ENCODE measurements around the gene RTN1. TPM values are rescaled to one million over a fixed set of nuclear protein-coding genes. Genes with fewer than 3 reads are reported as not detected.

Gene RTN1
- total and polyA plus RNA-seq, 2 donors (not counting 1 experiment from before 2014, with no cell fraction given) = 0.34 TPM; not detected in 1

GRCh38 chr14:59785629-59786028, 84.9 kb downstream of the RTN1 start:
- no peak overlapping the region for H3K27ac ChIP-seq (ENCODE audit: low read length in 2 of 2)
- ChIA-PET POLR2A (no interaction called here), CTCF (no interaction called here)
- no peaks in the 10 kb centered on the region for H3K79me2 ChIP-seq (ENCODE audit: control insufficient read depth, insufficient read depth, low read length)
- TF ChIP-seq EZH2 (IDR thresholded peaks at IDR 0.05; ENCODE audit: borderline replicate concordance, insufficient read depth, low read depth, low read length, poor library complexity, severe bottlenecking) (no peak), CTCF (IDR thresholded peaks at IDR 0.05) (no peak)
- no peaks in the 10 kb centered on the region for H3K27me3 Mint-ChIP-seq
- H3K4me1 ChIP-seq (ENCODE audit: control insufficient read depth in 2 of 2, insufficient read depth in 2 of 2, low read length in 2 of 2) = no peaks in the 10 kb centered on the region
- no peak overlapping the region for H3K4me3 Mint-ChIP-seq
- H4K20me1 ChIP-seq (ENCODE audit: control insufficient read depth, insufficient read depth, low read length, poor library complexity, severe bottlenecking) = no peaks in the 10 kb centered on the region
- no peak overlapping the region for H3K9ac ChIP-seq (ENCODE audit: low read length)
- no peaks in the 10 kb centered on the region for H3K9me3 Mint-ChIP-seq (ENCODE audit: insufficient read depth)
- no peaks in the 10 kb centered on the region for H3K36me3 ChIP-seq (replicated peaks in 1 of 2; ENCODE audit: control extremely low read depth in 1 of 2, control insufficient read depth in 1 of 2, extremely low read depth in 1 of 2, insufficient read depth in 2 of 2, low read length in 1 of 2)
- H3K4me1 Mint-ChIP-seq = no peaks in the 10 kb centered on the region
- intact Hi-C loops (cut with micrococcal nuclease) = no loop called here
- ATAC-seq (ENCODE audit: low read depth) (no peak), DNase-seq (no peak)
- H3K27me3 ChIP-seq (replicated peaks in 1 of 4; ENCODE audit: control extremely low read depth in 1 of 4, control insufficient read depth in 3 of 4, insufficient read depth in 4 of 4, low read length in 3 of 4) = no peaks in the 10 kb centered on the region
- no peak overlapping the region for H2AFZ ChIP-seq (ENCODE audit: insufficient read depth, low read depth, low read length, poor library complexity, severe bottlenecking)
- no peak overlapping the region for H3K4me2 ChIP-seq (replicated peaks; ENCODE audit: low read depth, low read length, poor library complexity, severe bottlenecking)
- no peak overlapping the region for H3K4me3 ChIP-seq (ENCODE audit: control extremely low read depth in 1 of 5, extremely low read depth in 1 of 5, insufficient read depth in 1 of 5, low read depth in 2 of 5, low read length in 4 of 5)
- H3K9me3 ChIP-seq (ENCODE audit: control extremely low read depth in 1 of 3, control insufficient read depth in 2 of 3, insufficient read depth in 1 of 3, low read length in 2 of 3) = no peaks in the 10 kb centered on the region
- no peak overlapping the region for H3K27ac Mint-ChIP-seq

GRCh38 chr14:59782760-59783159, 87.8 kb downstream of the RTN1 start:
- DNase-seq (no peak), ATAC-seq (ENCODE audit: low read depth) (no peak)
- Histone ChIP-seq H3K9me3 (ENCODE audit: control extremely low read depth in 1 of 3, control insufficient read depth in 2 of 3, insufficient read depth in 1 of 3, low read length in 2 of 3) (no peaks in the 10 kb centered on the region), H3K4me3 (ENCODE audit: control extremely low read depth in 1 of 5, extremely low read depth in 1 of 5, insufficient read depth in 1 of 5, low read depth in 2 of 5, low read length in 4 of 5) (no peak overlapping the region), H3K36me3 (replicated peaks in 1 of 2; ENCODE audit: control extremely low read depth in 1 of 2, control insufficient read depth in 1 of 2, extremely low read depth in 1 of 2, insufficient read depth in 2 of 2, low read length in 1 of 2) (no peaks in the 10 kb centered on the region), H2AFZ (ENCODE audit: insufficient read depth, low read depth, low read length, poor library complexity, severe bottlenecking) (no peak overlapping the region), H3K9ac (ENCODE audit: low read length) (no peak overlapping the region), H3K27ac (ENCODE audit: low read length in 2 of 2) (no peak overlapping the region), H4K20me1 (ENCODE audit: control insufficient read depth, insufficient read depth, low read length, poor library complexity, severe bottlenecking) (no peaks in the 10 kb centered on the region), H3K4me1 (ENCODE audit: control insufficient read depth in 2 of 2, insufficient read depth in 2 of 2, low read length in 2 of 2) (no peaks in the 10 kb centered on the region), H3K4me2 (replicated peaks; ENCODE audit: low read depth, low read length, poor library complexity, severe bottlenecking) (no peak overlapping the region), H3K27me3 (replicated peaks in 1 of 4; ENCODE audit: control extremely low read depth in 1 of 4, control insufficient read depth in 3 of 4, insufficient read depth in 4 of 4, low read length in 3 of 4) (peaks cover 0 to 4% (median 2%) of the 10 kb centered on the region in 4 experiments), H3K79me2 (ENCODE audit: control insufficient read depth, insufficient read depth, low read length) (no peaks in the 10 kb centered on the region)
- Mint-ChIP-seq H3K27ac (no peak overlapping the region), H3K27me3 (peaks cover 2% of the 10 kb centered on the region), H3K4me3 (no peak overlapping the region), H3K4me1 (no peaks in the 10 kb centered on the region), H3K9me3 (ENCODE audit: insufficient read depth) (no peaks in the 10 kb centered on the region)
- TF ChIP-seq EZH2 (IDR thresholded peaks at IDR 0.05; ENCODE audit: borderline replicate concordance, insufficient read depth, low read depth, low read length, poor library complexity, severe bottlenecking) (no peak), CTCF (IDR thresholded peaks at IDR 0.05) (no peak)
- intact Hi-C loops (cut with micrococcal nuclease) = no loop called here
- WGBS (ENCODE audit: insufficient coverage) = no CpG with 5 or more reads among the region's 2 CpGs
- ChIA-PET POLR2A (no interaction called here), CTCF (no interaction called here)
